HepG2 (cell line): ENCODE measurements around the gene NEU4. TPM values are rescaled to one million over a fixed set of nuclear protein-coding genes. Genes with fewer than 3 reads are reported as not detected.
A peak's percentile ranks its signal among the peaks of the same experiment; 100 is the strongest.

Experiments used
- ATF7 ChIP-seq, 2 experiments: fragments of 450-650 bp in 1 of 2; sonication (generic) in 1 of 2; formaldehyde crosslinking in 1 of 2; IDR thresholded peaks; 2 replicates each; pipeline versions ENCODE4 v1.4.0 to v1.6.1; 2016 to 2020; ENCODE audit warnings: antibody characterized with exemption in 1 of 2, mild to moderate bottlenecking in 1 of 2, missing genetic modification reagents in 1 of 2
- CREBL2 ChIP-seq: sonication (generic); formaldehyde crosslinking; IDR thresholded peaks from 2 replicates; pipeline ENCODE4 v1.8.1; 2023; ENCODE audit warnings: missing genetic modification reagents, mild to moderate bottlenecking, borderline replicate concordance
- HMG20B ChIP-seq: conservative IDR thresholded peaks from 2 replicates; pipeline ENCODE4 v1.6.1; 2016; ENCODE audit warnings: missing genetic modification reagents, missing compliant biosample characterization
- HNF1A ChIP-seq, 2 experiments: sonication (generic) in 1 of 2; formaldehyde crosslinking in 1 of 2; IDR thresholded peaks; 2 replicates each; pipeline versions ENCODE4 v1.4.0 to v1.6.1; 2016 to 2020; ENCODE audit warnings: borderline replicate concordance in 1 of 2, low read depth in 1 of 2, mild to moderate bottlenecking in 1 of 2, missing genetic modification reagents in 1 of 2
- KDM4B ChIP-seq: sonication (generic); formaldehyde crosslinking; IDR thresholded peaks from 2 replicates; pipeline ENCODE4 v1.4.0; 2020; ENCODE audit warnings: missing genetic modification reagents
- PBX2 ChIP-seq: IDR thresholded peaks from 2 replicates; pipeline ENCODE4 v1.6.1; 2016; ENCODE audit warnings: control low read depth
- TBX3 ChIP-seq: fragments of 450-650 bp; IDR thresholded peaks from 2 replicates; pipeline ENCODE4 v1.6.1; 2017; ENCODE audit warnings: antibody characterized with exemption, mild to moderate bottlenecking, inconsistent platforms, borderline replicate concordance
- USF2 ChIP-seq, 2 experiments: sonication (generic) in 1 of 2; formaldehyde crosslinking in 1 of 2; IDR thresholded peaks; 2 replicates each; pipeline versions ENCODE4 v1.5.1 to v1.6.1; 2011 to 2020; ENCODE audit warnings: borderline replicate concordance in 1 of 2, low read depth in 1 of 2, low read length in 1 of 2, mild to moderate bottlenecking in 1 of 2, missing genetic modification reagents in 1 of 2, moderate library complexity in 1 of 2
- ZBTB2 ChIP-seq: sonication (generic); formaldehyde crosslinking; IDR thresholded peaks from 2 replicates; pipeline ENCODE4 v1.8.0; 2022; ENCODE audit warnings: low read depth, missing genetic modification reagents
- ZNF142 ChIP-seq: sonication (generic); formaldehyde crosslinking; IDR thresholded peaks from 2 replicates; pipeline ENCODE4 v1.4.0; 2020; ENCODE audit warnings: missing genetic modification reagents
- ZNF232 ChIP-seq: sonication (generic); formaldehyde crosslinking; IDR thresholded peaks from 2 replicates; pipeline ENCODE4 v1.4.0; 2020; ENCODE audit warnings: missing genetic modification reagents, borderline replicate concordance
- ZSCAN9 ChIP-seq: IDR thresholded peaks from 2 replicates; pipeline ENCODE4 v1.6.1; 2016; ENCODE audit warnings: borderline replicate concordance
- polyA plus RNA-seq, 8 experiments: library from polyadenylated mRNA; depleted of rRNA in 3 of 8; stranded (reverse) in 7 of 8; unstranded in 1 of 8; fragments of >200 nt; fragmentation: Illumina TruSeq in 4 of 8; extraction: Trizol in 4 of 8; gene quantifications; 2 replicates each; pipeline versions ENCODE4 v1.2.1 to v1.2.3, GENCODE V29; 2011 to 2016; ENCODE audit warnings: low read depth in 4 of 8, missing spikeins in 1 of 8, mixed read lengths in 1 of 8; ENCODE audit not compliant: insufficient read depth in 1 of 8
- total RNA-seq, 5 experiments: library from RNA; depleted of rRNA; stranded (reverse); fragments of >200 nt; fragmentation: Illumina TruSeq; extraction: Trizol; gene quantifications; 2 replicates each; pipeline ENCODE4 v1.2.3, GENCODE V29; 2016; ENCODE audit warnings: low read depth in 1 of 5

The NEU4 gene
- total and polyA plus RNA-seq, 2 of the 13 experiments (the other 11 are each of a cell fraction or from before 2014, with no cell fraction given): 53.5 to 107 TPM

- TF ChIP-seq HNF1A (IDR thresholded peaks at IDR 0.05; ENCODE audit: low read depth): peak; percentile 93
- TF ChIP-seq HNF1A (CRISPR knock-in tag; IDR thresholded peaks at IDR 0.05; ENCODE audit: borderline replicate concordance): peak; percentile 98
- peak; percentile 58; the same call in 1 of the 2 replicates for TF ChIP-seq TBX3
- TF ChIP-seq ZBTB2 (CRISPR knock-in tag): no peak
- no peak for TF ChIP-seq ATF7 (IDR thresholded peaks at IDR 0.05)
- peak; percentile 68; the same call in 1 of the 2 replicates for TF ChIP-seq ATF7 (CRISPR knock-in tag; IDR thresholded peaks at IDR 0.05)
- peak; percentile 73; the same call in 1 of the 2 replicates for TF ChIP-seq CREBL2 (CRISPR knock-in tag)
- TF ChIP-seq ZSCAN9 (CRISPR knock-in tag): peak; percentile 91; the same call in 1 of the 2 replicates
- TF ChIP-seq USF2 (IDR thresholded peaks at IDR 0.05; ENCODE audit: low read depth, low read length): peak; percentile 99
- peak; percentile 95; the same call in 1 of the 2 replicates for TF ChIP-seq USF2 (CRISPR knock-in tag; IDR thresholded peaks at IDR 0.05; ENCODE audit: borderline replicate concordance)
- peak; percentile 76; the same call in 1 of the 2 replicates for TF ChIP-seq HMG20B (CRISPR knock-in tag)
- TF ChIP-seq ZNF232 (CRISPR knock-in tag): no peak; the same call in 1 of the 2 replicates
- peak; percentile 67; the same call in 1 of the 2 replicates for TF ChIP-seq KDM4B (CRISPR knock-in tag)
- TF ChIP-seq ZNF142 (CRISPR knock-in tag): peak; percentile 66; the same call in 1 of the 2 replicates
- TF ChIP-seq PBX2: 0 out of 2 replicates have a peak, but pooled peaks have one; percentile 27
Measured at GRCh38 chr2:241818943-241819270, 9.9 kb downstream of the NEU4 start (continued).
